HCT116 (cell line): Measurements from ENCODE around the gene KCTD18. TPM values are rescaled to one million over a fixed set of nuclear protein-coding genes. Genes with fewer than 3 reads are reported as not detected.

Experiments used
- ATAC-seq: fragments of 200-7000 bp; cut with Tn5 transposase; 2 replicates; pipeline ENCODE4 v1.9.1; 2020; ENCODE audit warnings: mild to moderate bottlenecking, moderate library complexity
- BruUV-seq: library from RNA; stranded (reverse); fragments of 400-500 nt; replicated peaks from 2 replicates; lab custom pipeline; 2021; lab: Mats Ljungman, UMichigan
- CTCF ChIA-PET: fragments of 300-600 bp; sonication (Branson Sonifier 250); formaldehyde crosslinking; loops from one replicate; lab custom pipeline; 2021; ENCODE audit warnings: antibody characterized with exemption; lab: Charles Lee
- POLR2A ChIA-PET: fragments of 300-600, 350-600 bp; sonication (Branson Sonifier 250); formaldehyde crosslinking; loops from one replicate; lab custom pipeline; 2021; ENCODE audit warnings: antibody characterized with exemption; lab: Charles Lee
- RAD21 ChIA-PET, 2 experiments: fragments of 300-600 bp; sonication (Branson Sonifier 250); formaldehyde crosslinking; loops; one replicate each; lab custom pipeline; 2023; ENCODE audit warnings: low total read pairs in 2 of 2; ENCODE audit not compliant: uncharacterized antibody in 2 of 2, unreplicated experiment in 2 of 2, low non-redundant PET in 1 of 2; lab: Charles Lee
- DNase-seq: peaks from one replicate; pipeline ENCODE4 v3.0.0-alpha.2; 2010; ENCODE audit warnings: low read depth, low spot score
- H2AFZ ChIP-seq: fragments of 200-600 bp; shearing (Covaris generic), sonication (generic); 2 replicates; pipeline ENCODE4 v1.6.1; 2017; ENCODE audit warnings: low read depth, mixed run types, mixed read lengths, antibody characterized with exemption, low read length; ENCODE audit not compliant: poor library complexity, severe bottlenecking
- H3K27ac ChIP-seq: 2 replicates; pipeline ENCODE4 v1.5.1; 2012; ENCODE audit warnings: low read depth, low read length
- H3K27me3 ChIP-seq: fragments of 200-600 bp; sonication (generic); 2 replicates; pipeline ENCODE4 v1.6.1; 2016; ENCODE audit warnings: mixed run types, low read length, mixed read lengths; ENCODE audit not compliant: insufficient read depth
- H3K36me3 ChIP-seq, 2 experiments: fragments of 200-500 bp in 1 of 2; fragments of 200-600 bp in 1 of 2; sonication (Bioruptor generic) in 1 of 2; sonication (generic) in 1 of 2; 2 replicates each; pipeline versions ENCODE4 v1.5.1 to v1.6.1; 2014 to 2016; ENCODE audit warnings: low read length in 2 of 2, inconsistent platforms in 1 of 2, mixed read lengths in 1 of 2, mixed run types in 1 of 2; ENCODE audit not compliant: insufficient read depth in 2 of 2, control insufficient read depth in 1 of 2
- H3K4me1 ChIP-seq, 2 experiments: fragments of 200-600 bp in 1 of 2; sonication (generic) in 1 of 2; 2 replicates each; pipeline versions ENCODE4 v1.5.1 to v1.6.1; 2012 to 2017; ENCODE audit warnings: low read length in 2 of 2, inconsistent platforms in 1 of 2, mild to moderate bottlenecking in 1 of 2, mixed read lengths in 1 of 2, mixed run types in 1 of 2, moderate library complexity in 1 of 2; ENCODE audit not compliant: insufficient read depth in 2 of 2, control insufficient read depth in 1 of 2
- H3K4me2 ChIP-seq: fragments of 200-600 bp; sonication (generic); 2 replicates; pipeline ENCODE4 v1.6.1; 2017; ENCODE audit warnings: mixed run types, low read length, mixed read lengths
- H3K4me3 ChIP-seq, 2 experiments: fragments of 200-600 bp in 1 of 2; sonication (generic) in 1 of 2; replicated peaks in 1 of 2; 2 replicates each; pipeline ENCODE4 v1.5.1; 2011 to 2016; ENCODE audit warnings: low read length in 2 of 2, control low read depth in 1 of 2, low read depth in 1 of 2, mild to moderate bottlenecking in 1 of 2, mixed read lengths in 1 of 2, mixed run types in 1 of 2
- H3K79me2 ChIP-seq: fragments of 200-600 bp; sonication (generic); 2 replicates; pipeline ENCODE4 v1.6.1; 2017; ENCODE audit warnings: mild to moderate bottlenecking, mixed run types, low read length, moderate library complexity, mixed read lengths; ENCODE audit not compliant: insufficient read depth
- H3K9ac ChIP-seq: fragments of 200-600 bp; sonication (generic); 2 replicates; pipeline ENCODE4 v1.6.1; 2016; ENCODE audit warnings: low read length, mixed read lengths
- H3K9me2 ChIP-seq: fragments of 200-600 bp; sonication (generic), shearing (Covaris generic); 2 replicates; pipeline ENCODE4 v1.6.1; 2017; ENCODE audit warnings: mixed run types, mild to moderate bottlenecking, moderate library complexity; ENCODE audit not compliant: insufficient read depth
- H3K9me3 ChIP-seq, 2 experiments: fragments of 200-500 bp in 1 of 2; fragments of 200-600 bp in 1 of 2; sonication (Bioruptor generic) in 1 of 2; sonication (generic) in 1 of 2; 2 replicates each; pipeline ENCODE4 v1.6.1; 2014 to 2017; ENCODE audit warnings: low read length in 2 of 2, mixed read lengths in 2 of 2, inconsistent platforms in 1 of 2, low read depth in 1 of 2, mild to moderate bottlenecking in 1 of 2, mixed run types in 1 of 2, moderate library complexity in 1 of 2; ENCODE audit not compliant: control insufficient read depth in 1 of 2, insufficient read depth in 1 of 2
- H4K20me1 ChIP-seq: fragments of 200-600 bp; sonication (generic), shearing (Covaris generic); 2 replicates; pipeline ENCODE4 v1.6.1; 2017; ENCODE audit warnings: mixed run types, mild to moderate bottlenecking, moderate library complexity; ENCODE audit not compliant: insufficient read depth
- POLR2AphosphoS5 ChIP-seq: IDR thresholded peaks from 2 replicates; pipeline ENCODE4 v1.6.1; 2011; ENCODE audit warnings: mild to moderate bottlenecking, low read depth, low read length, moderate library complexity
- RAD21 ChIP-seq: IDR thresholded peaks from 2 replicates; pipeline ENCODE4 v1.6.1; 2012; ENCODE audit warnings: low read depth, mild to moderate bottlenecking
- ZFX ChIP-seq: fragments of 450-650 bp; IDR thresholded peaks from 2 replicates; pipeline ENCODE4 v1.6.1; 2017
- intact Hi-C: fragments of 100-400 bp; cut with micrococcal nuclease; formaldehyde crosslinking; loops from 2 replicates; pipeline ENCODE4 v1.10.0; 2022
- total RNA-seq: library from RNA; stranded (reverse); gene quantifications from one replicate; pipeline ENCODE4 v1.2.1, GENCODE V29; 2021; ENCODE audit not compliant: unreplicated experiment
- TF ChIP-seq, protein P1 (sequence below): IDR thresholded peaks from 2 replicates; pipeline ENCODE4 v1.6.1; 2012; ENCODE audit warnings: low read depth
- TF ChIP-seq, protein P2 (sequence below): IDR thresholded peaks from 2 replicates; pipeline ENCODE4 v1.6.1; 2011; ENCODE audit warnings: mild to moderate bottlenecking, low read length, moderate library complexity; ENCODE audit not compliant: insufficient replicate concordance; ENCODE audit errors: extremely low read depth

KCTD18 gene
- total RNA-seq, 1 experiment from 2014 or later, result 12.8 TPM

DNA sequence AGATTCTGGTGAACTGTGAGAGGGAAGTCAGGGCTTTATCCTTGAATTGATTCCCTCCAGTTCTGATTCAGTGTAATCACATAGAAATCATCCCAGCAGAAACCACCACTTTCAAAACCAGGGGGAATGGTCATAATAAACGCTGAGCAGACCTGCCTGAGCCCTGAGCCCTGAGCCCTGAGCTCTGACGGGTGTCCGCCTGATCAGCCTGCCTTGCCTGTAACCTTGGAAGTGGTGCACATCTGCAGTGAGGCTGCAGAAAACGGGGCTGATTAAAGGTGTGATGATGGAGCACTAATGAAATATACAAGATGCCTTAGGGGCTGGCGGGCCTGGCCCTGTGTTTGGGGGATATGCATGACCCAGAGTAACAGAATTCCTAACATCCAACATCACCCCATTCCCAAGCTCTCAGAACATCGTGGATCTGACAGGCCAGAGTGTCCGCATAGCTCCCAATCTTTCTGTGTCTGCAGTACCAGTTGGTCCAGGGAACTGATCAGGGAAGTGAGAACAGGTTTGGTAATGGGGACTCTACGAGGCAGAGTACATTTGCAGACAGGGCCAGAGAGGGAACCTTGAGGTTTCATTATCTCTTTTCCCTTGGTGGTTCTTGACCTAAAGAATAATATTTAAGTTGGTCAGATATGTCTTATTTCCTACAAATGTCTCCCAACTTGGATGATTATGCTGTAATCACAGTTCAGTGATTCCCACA, 37.8 kb downstream of the KCTD18 start:
- TF ChIP-seq ZFX (no peak), RAD21 (no peak), POLR2AphosphoS5 (no peak)
- TF ChIP-seq, protein P1, sequence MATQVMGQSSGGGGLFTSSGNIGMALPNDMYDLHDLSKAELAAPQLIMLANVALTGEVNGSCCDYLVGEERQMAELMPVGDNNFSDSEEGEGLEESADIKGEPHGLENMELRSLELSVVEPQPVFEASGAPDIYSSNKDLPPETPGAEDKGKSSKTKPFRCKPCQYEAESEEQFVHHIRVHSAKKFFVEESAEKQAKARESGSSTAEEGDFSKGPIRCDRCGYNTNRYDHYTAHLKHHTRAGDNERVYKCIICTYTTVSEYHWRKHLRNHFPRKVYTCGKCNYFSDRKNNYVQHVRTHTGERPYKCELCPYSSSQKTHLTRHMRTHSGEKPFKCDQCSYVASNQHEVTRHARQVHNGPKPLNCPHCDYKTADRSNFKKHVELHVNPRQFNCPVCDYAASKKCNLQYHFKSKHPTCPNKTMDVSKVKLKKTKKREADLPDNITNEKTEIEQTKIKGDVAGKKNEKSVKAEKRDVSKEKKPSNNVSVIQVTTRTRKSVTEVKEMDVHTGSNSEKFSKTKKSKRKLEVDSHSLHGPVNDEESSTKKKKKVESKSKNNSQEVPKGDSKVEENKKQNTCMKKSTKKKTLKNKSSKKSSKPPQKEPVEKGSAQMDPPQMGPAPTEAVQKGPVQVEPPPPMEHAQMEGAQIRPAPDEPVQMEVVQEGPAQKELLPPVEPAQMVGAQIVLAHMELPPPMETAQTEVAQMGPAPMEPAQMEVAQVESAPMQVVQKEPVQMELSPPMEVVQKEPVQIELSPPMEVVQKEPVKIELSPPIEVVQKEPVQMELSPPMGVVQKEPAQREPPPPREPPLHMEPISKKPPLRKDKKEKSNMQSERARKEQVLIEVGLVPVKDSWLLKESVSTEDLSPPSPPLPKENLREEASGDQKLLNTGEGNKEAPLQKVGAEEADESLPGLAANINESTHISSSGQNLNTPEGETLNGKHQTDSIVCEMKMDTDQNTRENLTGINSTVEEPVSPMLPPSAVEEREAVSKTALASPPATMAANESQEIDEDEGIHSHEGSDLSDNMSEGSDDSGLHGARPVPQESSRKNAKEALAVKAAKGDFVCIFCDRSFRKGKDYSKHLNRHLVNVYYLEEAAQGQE, result no peak
- TF ChIP-seq, protein P2, sequence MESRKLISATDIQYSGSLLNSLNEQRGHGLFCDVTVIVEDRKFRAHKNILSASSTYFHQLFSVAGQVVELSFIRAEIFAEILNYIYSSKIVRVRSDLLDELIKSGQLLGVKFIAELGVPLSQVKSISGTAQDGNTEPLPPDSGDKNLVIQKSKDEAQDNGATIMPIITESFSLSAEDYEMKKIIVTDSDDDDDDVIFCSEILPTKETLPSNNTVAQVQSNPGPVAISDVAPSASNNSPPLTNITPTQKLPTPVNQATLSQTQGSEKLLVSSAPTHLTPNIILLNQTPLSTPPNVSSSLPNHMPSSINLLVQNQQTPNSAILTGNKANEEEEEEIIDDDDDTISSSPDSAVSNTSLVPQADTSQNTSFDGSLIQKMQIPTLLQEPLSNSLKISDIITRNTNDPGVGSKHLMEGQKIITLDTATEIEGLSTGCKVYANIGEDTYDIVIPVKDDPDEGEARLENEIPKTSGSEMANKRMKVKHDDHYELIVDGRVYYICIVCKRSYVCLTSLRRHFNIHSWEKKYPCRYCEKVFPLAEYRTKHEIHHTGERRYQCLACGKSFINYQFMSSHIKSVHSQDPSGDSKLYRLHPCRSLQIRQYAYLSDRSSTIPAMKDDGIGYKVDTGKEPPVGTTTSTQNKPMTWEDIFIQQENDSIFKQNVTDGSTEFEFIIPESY, result no peak
- H3K27ac ChIP-seq, result no peak overlapping the region
- no peaks in the 10 kb centered on the region for H3K79me2 ChIP-seq
- H3K27me3 ChIP-seq, result no peaks in the 10 kb centered on the region
- POLR2A ChIA-PET, result no interaction called here
- no peak for ATAC-seq
- no peak for DNase-seq
- CTCF ChIA-PET, result interaction anchor here (1.0 to 1.4 kb wide), 3 partner anchors 166 to 492 kb away, joined by 4 to 8 read pairs (median 6); partner anchors contain the start of gene SPATS2L
- H3K4me1 ChIP-seq, result no peaks in the 10 kb centered on the region
- intact Hi-C loops, result loop anchor here (1.0 to 5.0 kb wide), 3 partner anchors 165 to 492 kb away; partner anchors contain the start of gene SPATS2L
- no peaks in the 10 kb centered on the region for H3K9me2 ChIP-seq
- no peaks in the 10 kb centered on the region for H3K9me3 ChIP-seq
- no peak overlapping the region for H3K9ac ChIP-seq
- H3K4me3 ChIP-seq, result no peak overlapping the region
- RAD21 ChIA-PET, result no interaction called here
- H3K4me2 ChIP-seq, result no peak overlapping the region
- peaks cover 19 to 33% of the 10 kb centered on the region in 2 experiments; a peak in 2 of 4 replicates for H3K36me3 ChIP-seq
- no peaks in the 10 kb centered on the region for H4K20me1 ChIP-seq
- no peak overlapping the region for H2AFZ ChIP-seq
- BruUV-seq, result no TSS peak
